Measurements from ENCODE around the gene TXK.

The TXK gene

DNA sequence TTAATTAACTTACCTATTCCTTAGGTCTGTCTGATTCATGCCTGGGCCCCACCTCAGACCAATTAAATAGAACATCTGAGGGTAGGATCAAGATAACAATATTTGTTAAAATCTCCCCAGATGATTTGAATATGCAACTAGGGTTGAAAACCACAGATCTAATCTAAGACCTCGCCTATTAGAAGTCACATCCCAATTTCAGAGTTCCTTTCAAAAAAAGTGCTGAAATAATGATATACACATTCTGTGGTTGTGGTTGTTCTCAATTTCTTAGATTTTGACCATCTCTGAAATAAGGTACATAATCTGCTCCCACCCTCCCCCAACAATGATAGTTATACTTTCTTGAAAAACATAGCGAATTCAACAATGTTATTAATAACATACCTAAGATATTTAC is 89.8 kb downstream of the TXK start:
- DNase-seq (ENCODE audit: insufficient read length, low spot score) (no peak), FAIRE-seq (no peak)
- TF ChIP-seq CTCF (IDR thresholded peaks at IDR 0.05; ENCODE audit: insufficient read depth, missing control alignments) = no peak

- FAIRE-seq = no peak
- no peak for TF ChIP-seq CTCF (IDR thresholded peaks at IDR 0.05; ENCODE audit: insufficient read depth, missing control alignments)
- no peak for DNase-seq (ENCODE audit: insufficient read length, low spot score)
These were observed 90.5 kb downstream of the TXK start for GRCh38 chr4:48043504-48043903.

- FAIRE-seq (no peak), DNase-seq (ENCODE audit: insufficient read length, low spot score) (no peak)
- TF ChIP-seq CTCF (IDR thresholded peaks at IDR 0.05; ENCODE audit: insufficient read depth, missing control alignments) = no peak
These were observed 91.0 kb downstream of the TXK start for GRCh38 chr4:48042979-48043461.

- no peak for TF ChIP-seq CTCF (IDR thresholded peaks at IDR 0.05; ENCODE audit: insufficient read depth, missing control alignments)
- no peak for FAIRE-seq
These were observed 92.4 kb downstream of the TXK start for GRCh38 chr4:48041535-48042137.

DNA sequence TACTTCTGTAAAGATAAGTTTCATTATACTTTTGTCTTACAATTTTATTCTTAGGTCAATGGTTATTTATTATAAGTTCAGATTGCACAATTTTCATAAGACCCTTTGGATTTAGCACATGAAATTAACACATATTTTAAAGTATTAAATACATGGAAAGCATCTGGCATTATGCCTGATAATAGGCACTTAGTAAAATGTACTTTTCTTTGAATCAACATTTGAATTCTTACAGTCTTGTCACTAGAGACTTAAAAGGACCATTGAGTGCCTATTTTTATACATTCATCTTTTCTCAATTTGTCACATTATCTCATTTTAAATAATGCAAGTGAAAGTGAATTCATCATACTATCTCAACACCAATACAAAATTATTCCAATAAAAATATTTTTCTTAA is 94.5 kb downstream of the TXK start:
- no peak for TF ChIP-seq CTCF (IDR thresholded peaks at IDR 0.05; ENCODE audit: insufficient read depth, missing control alignments)
- DNase-seq (ENCODE audit: insufficient read length, low spot score) = no peak
- no peak for FAIRE-seq

More at GRCh38 chr4:48041535-48042137, 92.4 kb downstream of the TXK start:
- no peak for DNase-seq (ENCODE audit: insufficient read length, low spot score)

DNA sequence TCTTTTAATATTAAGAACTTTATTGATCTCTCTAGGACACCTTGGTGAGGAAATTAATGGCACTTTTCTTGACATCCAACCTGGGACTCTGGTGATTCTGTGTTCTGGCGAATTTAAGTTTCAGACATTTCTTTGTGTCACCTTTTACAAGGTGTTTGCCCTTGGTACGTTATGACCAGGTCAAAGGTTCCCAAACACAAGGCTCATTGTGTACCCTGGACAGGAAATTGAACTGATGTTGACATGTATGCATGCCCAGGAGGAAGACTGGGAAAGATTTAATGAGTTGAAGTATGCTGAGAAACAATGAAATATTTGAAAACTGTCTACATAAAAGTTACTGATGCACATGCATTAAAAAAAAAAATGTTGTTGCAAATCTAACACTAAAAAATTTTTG is 95.4 kb downstream of the TXK start:
- FAIRE-seq (no peak), DNase-seq (ENCODE audit: insufficient read length, low spot score) (no peak)
- TF ChIP-seq CTCF (IDR thresholded peaks at IDR 0.05; ENCODE audit: insufficient read depth, missing control alignments) = no peak

- DNase-seq (ENCODE audit: insufficient read length, low spot score) (no peak), FAIRE-seq (no peak)
- TF ChIP-seq CTCF (IDR thresholded peaks at IDR 0.05; ENCODE audit: insufficient read depth, missing control alignments) = no peak
These were observed 97.0 kb downstream of the TXK start for GRCh38 chr4:48037117-48037462.
